OCI-LY1 (cell line): Measurements from ENCODE around the gene WDR62.

Experiments
- EZH2 ChIP-seq: fragments of 200-600 bp; sonication (generic), shearing (Covaris generic); IDR thresholded peaks from 2 replicates; pipeline ENCODE4 v1.8.0; 2017; ENCODE audit warnings: borderline replicate concordance, mixed run types, mild to moderate bottlenecking, antibody characterized with exemption, low read length, moderate library complexity, mixed read lengths
- TF ChIP-seq, protein P1 (sequence below): fragments of 200-600 bp; sonication (generic), shearing (Covaris generic); IDR thresholded peaks from 2 replicates; pipeline ENCODE4 v1.5.1; 2017; ENCODE audit warnings: mild to moderate bottlenecking, antibody characterized with exemption, low read length, moderate library complexity, mixed read lengths

DNA sequence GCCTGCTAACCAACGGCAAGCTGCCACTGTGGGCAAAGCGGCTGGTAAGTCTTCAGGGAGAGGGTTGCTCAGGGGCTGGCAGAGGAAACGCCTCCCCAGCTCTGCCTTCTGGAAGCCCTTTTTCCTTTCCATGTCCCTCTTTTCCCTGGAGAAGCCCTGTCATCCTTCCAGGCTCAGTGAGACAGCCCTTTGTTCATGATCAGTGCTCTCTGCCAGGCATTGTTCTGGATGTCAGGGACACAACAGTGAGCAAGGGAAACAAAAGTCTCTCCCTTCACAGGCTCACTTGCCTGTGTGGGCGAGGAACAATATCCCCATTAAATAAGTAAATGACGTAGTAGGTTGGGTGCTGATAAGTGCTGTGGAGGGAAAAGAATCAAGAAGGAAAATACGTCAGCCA, 42.3 kb downstream of the WDR62 start:
- TF ChIP-seq, protein P1, sequence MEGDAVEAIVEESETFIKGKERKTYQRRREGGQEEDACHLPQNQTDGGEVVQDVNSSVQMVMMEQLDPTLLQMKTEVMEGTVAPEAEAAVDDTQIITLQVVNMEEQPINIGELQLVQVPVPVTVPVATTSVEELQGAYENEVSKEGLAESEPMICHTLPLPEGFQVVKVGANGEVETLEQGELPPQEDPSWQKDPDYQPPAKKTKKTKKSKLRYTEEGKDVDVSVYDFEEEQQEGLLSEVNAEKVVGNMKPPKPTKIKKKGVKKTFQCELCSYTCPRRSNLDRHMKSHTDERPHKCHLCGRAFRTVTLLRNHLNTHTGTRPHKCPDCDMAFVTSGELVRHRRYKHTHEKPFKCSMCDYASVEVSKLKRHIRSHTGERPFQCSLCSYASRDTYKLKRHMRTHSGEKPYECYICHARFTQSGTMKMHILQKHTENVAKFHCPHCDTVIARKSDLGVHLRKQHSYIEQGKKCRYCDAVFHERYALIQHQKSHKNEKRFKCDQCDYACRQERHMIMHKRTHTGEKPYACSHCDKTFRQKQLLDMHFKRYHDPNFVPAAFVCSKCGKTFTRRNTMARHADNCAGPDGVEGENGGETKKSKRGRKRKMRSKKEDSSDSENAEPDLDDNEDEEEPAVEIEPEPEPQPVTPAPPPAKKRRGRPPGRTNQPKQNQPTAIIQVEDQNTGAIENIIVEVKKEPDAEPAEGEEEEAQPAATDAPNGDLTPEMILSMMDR, result no peak
- no peak for TF ChIP-seq EZH2
